CD4-positive, alpha-beta T cell (primary cell): ENCODE measurements around the gene KCNT2. TPM values are rescaled to one million over a fixed set of nuclear protein-coding genes. Genes with fewer than 3 reads are reported as not detected.

Experiments
- ATAC-seq: fragments of 200-7000 bp; cut with Tn5 transposase; one replicate; pipeline ENCODE4 v1.10.0; 2022; ENCODE audit warnings: mild to moderate bottlenecking; ENCODE audit not compliant: poor library complexity
- CTCF ChIA-PET: fragments of 350-600 bp; sonication (Branson Sonifier 250); formaldehyde crosslinking; loops from one replicate; lab custom pipeline; 2021; ENCODE audit warnings: antibody characterized with exemption, inconsistent platforms; lab: Charles Lee
- POLR2A ChIA-PET: fragments of 350-600 bp; sonication (Branson Sonifier 250); formaldehyde crosslinking; loops from one replicate; lab custom pipeline; 2021; ENCODE audit warnings: antibody characterized with exemption, inconsistent platforms; lab: Charles Lee
- DNase-seq, 14 experiments: peaks; one replicate each; pipeline ENCODE4 v3.0.0-alpha.2; 2013 to 2020; ENCODE audit warnings: mixed read lengths in 2 of 14
- H3K27ac ChIP-seq, 2 donors: one replicate each; pipeline versions ENCODE4 v1.5.1 to v1.7.0; 2013; ENCODE audit warnings: low read length in 2 of 2, low read depth in 1 of 2, mild to moderate bottlenecking in 1 of 2
- H3K27me3 ChIP-seq, 2 experiments: 1 replicate in 1 of 2; 2 replicates in 1 of 2; pipeline versions ENCODE4 v1.6.1 to v1.7.0; 2013; ENCODE audit warnings: low read length in 2 of 2, control low read depth in 1 of 2, mild to moderate bottlenecking in 1 of 2, moderate library complexity in 1 of 2; ENCODE audit not compliant: insufficient read depth in 2 of 2, control insufficient read depth in 1 of 2
- H3K36me3 ChIP-seq: one replicate; pipeline ENCODE4 v1.6.1; 2013; ENCODE audit warnings: low read length, control low read depth; ENCODE audit not compliant: insufficient read depth
- H3K4me1 ChIP-seq: one replicate; pipeline ENCODE4 v1.6.1; 2013; ENCODE audit warnings: low read length, control low read depth; ENCODE audit not compliant: insufficient read depth
- H3K4me3 ChIP-seq: one replicate; pipeline ENCODE4 v1.5.1; 2013; ENCODE audit warnings: mild to moderate bottlenecking, low read length, moderate library complexity
- H3K9me3 ChIP-seq, 2 experiments: 1 replicate in 1 of 2; 2 replicates in 1 of 2; pipeline versions ENCODE4 v1.6.1 to v1.7.0; 2013; ENCODE audit warnings: low read length in 2 of 2, mild to moderate bottlenecking in 2 of 2, control low read depth in 1 of 2, moderate library complexity in 1 of 2; ENCODE audit not compliant: control insufficient read depth in 1 of 2, insufficient read depth in 1 of 2
- H3K27ac Mint-ChIP-seq: one replicate; pipeline ENCODE4 v1.8.0; 2020; ENCODE audit warnings: mixed read lengths
- H3K27me3 Mint-ChIP-seq: one replicate; pipeline ENCODE4 v1.8.0; 2021; ENCODE audit warnings: mixed read lengths
- H3K36me3 Mint-ChIP-seq: one replicate; pipeline ENCODE4 v1.8.0; 2021; ENCODE audit warnings: low read depth, mixed read lengths
- H3K4me1 Mint-ChIP-seq: one replicate; pipeline ENCODE4 v1.8.0; 2021; ENCODE audit warnings: low read depth, mixed read lengths
- H3K4me3 Mint-ChIP-seq: one replicate; pipeline ENCODE4 v1.8.0; 2020; ENCODE audit warnings: mild to moderate bottlenecking, mixed read lengths
- H3K9me3 Mint-ChIP-seq: one replicate; pipeline ENCODE4 v1.8.0; 2020; ENCODE audit warnings: mixed read lengths
- intact Hi-C, 2 experiments: fragments of 100-400 bp; cut with DNase I in 1 of 2; cut with micrococcal nuclease in 1 of 2; formaldehyde crosslinking; loops; one replicate each; pipeline versions ENCODE4 v1.15.1 to v1.9.0; 2023 to 2025; cut with DNase I, micrococcal nuclease
- total RNA-seq, 174 experiments: library from RNA in 2 of 174; stranded (reverse) in 2 of 174; gene quantifications; one replicate each; pipeline ENCODE4 v1.2.3 and lab custom pipeline; 2021 to 2026
- TF ChIP-seq, protein P1 (sequence below): fragments of 200-600 bp; IDR thresholded peaks from one replicate; pipeline ENCODE4 v1.8.0; 2022; ENCODE audit warnings: antibody characterized with exemption, mild to moderate bottlenecking

Gene KCNT2
- total RNA-seq, 2 experiments from 2014 or later = not detected

DNA sequence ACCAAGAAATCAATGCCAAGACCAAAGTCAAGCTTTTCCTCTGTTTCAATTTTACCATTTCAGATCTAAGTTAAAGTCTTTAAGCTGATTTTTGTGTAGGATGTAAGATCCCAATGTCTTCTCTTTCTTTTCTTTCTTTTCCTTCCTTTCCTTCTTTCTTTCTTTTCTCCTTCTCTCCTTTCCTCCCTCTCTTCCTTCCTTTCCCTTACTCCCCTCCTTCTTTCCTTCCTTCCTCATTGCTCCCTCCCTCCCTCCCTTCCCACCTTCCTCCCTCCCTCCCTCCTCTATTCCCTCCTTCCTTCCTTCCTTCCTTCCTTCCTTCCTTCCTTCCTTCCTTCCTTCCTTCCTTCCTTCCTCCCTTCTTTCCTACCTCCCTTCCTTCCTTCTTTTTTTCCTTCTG, 197.5 kb downstream of the KCNT2 start:
- no peak overlapping the region for H3K4me3 Mint-ChIP-seq
- ChIA-PET CTCF (no interaction called here), POLR2A (no interaction called here)
- TF ChIP-seq, protein P1, sequence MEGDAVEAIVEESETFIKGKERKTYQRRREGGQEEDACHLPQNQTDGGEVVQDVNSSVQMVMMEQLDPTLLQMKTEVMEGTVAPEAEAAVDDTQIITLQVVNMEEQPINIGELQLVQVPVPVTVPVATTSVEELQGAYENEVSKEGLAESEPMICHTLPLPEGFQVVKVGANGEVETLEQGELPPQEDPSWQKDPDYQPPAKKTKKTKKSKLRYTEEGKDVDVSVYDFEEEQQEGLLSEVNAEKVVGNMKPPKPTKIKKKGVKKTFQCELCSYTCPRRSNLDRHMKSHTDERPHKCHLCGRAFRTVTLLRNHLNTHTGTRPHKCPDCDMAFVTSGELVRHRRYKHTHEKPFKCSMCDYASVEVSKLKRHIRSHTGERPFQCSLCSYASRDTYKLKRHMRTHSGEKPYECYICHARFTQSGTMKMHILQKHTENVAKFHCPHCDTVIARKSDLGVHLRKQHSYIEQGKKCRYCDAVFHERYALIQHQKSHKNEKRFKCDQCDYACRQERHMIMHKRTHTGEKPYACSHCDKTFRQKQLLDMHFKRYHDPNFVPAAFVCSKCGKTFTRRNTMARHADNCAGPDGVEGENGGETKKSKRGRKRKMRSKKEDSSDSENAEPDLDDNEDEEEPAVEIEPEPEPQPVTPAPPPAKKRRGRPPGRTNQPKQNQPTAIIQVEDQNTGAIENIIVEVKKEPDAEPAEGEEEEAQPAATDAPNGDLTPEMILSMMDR = no peak
- H3K9me3 Mint-ChIP-seq = no peaks in the 10 kb centered on the region
- no peaks in the 10 kb centered on the region for H3K36me3 Mint-ChIP-seq
- no peak for ATAC-seq
- intact Hi-C loops = no loop called here
- H3K4me1 Mint-ChIP-seq = no peaks in the 10 kb centered on the region
- Histone ChIP-seq H3K27me3 (no peaks in the 10 kb centered on the region), H3K9me3 (no peaks in the 10 kb centered on the region), H3K27ac (no peak overlapping the region), H3K36me3 (no peaks in the 10 kb centered on the region), H3K4me3 (no peak overlapping the region), H3K4me1 (no peaks in the 10 kb centered on the region)
- no peaks in the 10 kb centered on the region for H3K27me3 Mint-ChIP-seq
- no peak overlapping the region for H3K27ac Mint-ChIP-seq
- no peak for DNase-seq

DNA sequence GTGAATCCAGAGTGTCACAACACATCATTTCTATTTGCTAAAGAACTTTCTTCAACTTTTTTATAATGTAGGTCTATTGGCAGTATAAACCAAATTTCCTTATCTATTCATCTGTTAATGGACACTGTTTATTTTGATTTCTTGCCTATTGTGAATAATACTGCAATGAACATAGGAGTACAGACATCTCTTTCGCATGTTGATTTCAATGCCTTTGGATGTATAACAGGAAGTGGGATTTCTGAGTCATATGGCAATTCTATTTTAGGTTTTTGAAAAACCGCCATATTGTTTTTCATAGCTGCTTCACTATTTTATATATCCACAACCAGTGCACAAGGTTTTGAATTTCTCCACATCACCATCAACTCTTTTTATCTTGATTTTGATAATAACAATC, 198.7 kb downstream of the KCNT2 start:
- Histone ChIP-seq H3K27ac (no peak overlapping the region), H3K4me3 (no peak overlapping the region), H3K9me3 (no peaks in the 10 kb centered on the region), H3K27me3 (no peaks in the 10 kb centered on the region), H3K4me1 (no peaks in the 10 kb centered on the region), H3K36me3 (no peaks in the 10 kb centered on the region)
- intact Hi-C loops = no loop called here
- Mint-ChIP-seq H3K9me3 (no peaks in the 10 kb centered on the region), H3K36me3 (no peaks in the 10 kb centered on the region), H3K4me3 (no peak overlapping the region), H3K27me3 (no peaks in the 10 kb centered on the region), H3K27ac (no peak overlapping the region), H3K4me1 (no peaks in the 10 kb centered on the region)
- ATAC-seq (no peak), DNase-seq (no peak)
- POLR2A ChIA-PET = no interaction called here
- CTCF ChIA-PET = no interaction called here
- TF ChIP-seq, protein P1 = no peak

- ATAC-seq = no peak
- Mint-ChIP-seq H3K36me3 (no peaks in the 10 kb centered on the region), H3K27me3 (no peaks in the 10 kb centered on the region), H3K4me1 (no peaks in the 10 kb centered on the region), H3K4me3 (no peak overlapping the region), H3K27ac (no peak overlapping the region), H3K9me3 (no peaks in the 10 kb centered on the region)
- no peak for DNase-seq
- ChIA-PET CTCF (no interaction called here), POLR2A (no interaction called here)
- Histone ChIP-seq H3K27ac (no peak overlapping the region), H3K36me3 (no peaks in the 10 kb centered on the region), H3K27me3 (no peaks in the 10 kb centered on the region), H3K4me1 (no peaks in the 10 kb centered on the region), H3K9me3 (no peaks in the 10 kb centered on the region), H3K4me3 (no peak overlapping the region)
- TF ChIP-seq, protein P1 = no peak
- intact Hi-C loops = no loop called here
Measured at GRCh38 chr1:196407358-196408051, 200.7 kb downstream of the KCNT2 start.
